GM10847 (cell line): ENCODE measurements around the gene PLEKHA3.

Source experiments
- POLR2A ChIP-seq: IDR thresholded peaks from 2 replicates; pipeline ENCODE4 v1.6.1; 2011; ENCODE audit not compliant: insufficient read length; ENCODE audit errors: extremely low read depth

The PLEKHA3 gene

GRCh38 chr2:178474560-178474959, 5.7 kb upstream of the PLEKHA3 start:
- TF ChIP-seq POLR2A, result no peak

GRCh38 chr2:178476477-178476876, 3.8 kb upstream of the PLEKHA3 start:
- no peak for TF ChIP-seq POLR2A

GRCh38 chr2:178477443-178478129, 2.7 kb upstream of the PLEKHA3 start:
- no peak for TF ChIP-seq POLR2A

- TF ChIP-seq POLR2A, result no peak
These were observed 2.2 kb upstream of the PLEKHA3 start for GRCh38 chr2:178478130-178478438.

GRCh38 chr2:178478439-178479274, 1.6 kb upstream of the PLEKHA3 start, which contains the start of gene FKBP7:
Gene FKBP7, minus strand, starts transcription at chr2:178478600. Its CDS starts 101 bp downstream, at chr2:178478499.
- TF ChIP-seq POLR2A, result peak; percentile 67

- TF ChIP-seq POLR2A, result no peak
These were observed 1.0 kb upstream of the PLEKHA3 start for GRCh38 chr2:178479275-178479616.

GRCh38 chr2:178479758-178480226, 465 bp upstream of the PLEKHA3 start:
- no peak for TF ChIP-seq POLR2A

- no peak for TF ChIP-seq POLR2A
These were observed 2.2 kb downstream of the PLEKHA3 start for GRCh38 chr2:178482437-178482836.

GRCh38 chr2:178484245-178485041, 4.2 kb downstream of the PLEKHA3 start:
- TF ChIP-seq POLR2A, result no peak

GRCh38 chr2:178485356-178485755, 5.1 kb downstream of the PLEKHA3 start:
- no peak for TF ChIP-seq POLR2A

- TF ChIP-seq POLR2A, result no peak
These were observed 11.4 kb downstream of the PLEKHA3 start for GRCh38 chr2:178491612-178492011.

GRCh38 chr2:178496049-178496448, 15.8 kb downstream of the PLEKHA3 start:
- TF ChIP-seq POLR2A, result no peak

- TF ChIP-seq POLR2A, result no peak
These were observed 17.9 kb downstream of the PLEKHA3 start for GRCh38 chr2:178498137-178498536.

- no peak for TF ChIP-seq POLR2A
These were observed 19.4 kb downstream of the PLEKHA3 start for GRCh38 chr2:178499640-178500039.

GRCh38 chr2:178502751-178503150, 22.5 kb downstream of the PLEKHA3 start:
- no peak for TF ChIP-seq POLR2A

GRCh38 chr2:178506101-178506500, 25.8 kb downstream of the PLEKHA3 start:
- no peak for TF ChIP-seq POLR2A
